Measurements from ENCODE around the gene SMOC2.

The SMOC2 gene

DNA sequence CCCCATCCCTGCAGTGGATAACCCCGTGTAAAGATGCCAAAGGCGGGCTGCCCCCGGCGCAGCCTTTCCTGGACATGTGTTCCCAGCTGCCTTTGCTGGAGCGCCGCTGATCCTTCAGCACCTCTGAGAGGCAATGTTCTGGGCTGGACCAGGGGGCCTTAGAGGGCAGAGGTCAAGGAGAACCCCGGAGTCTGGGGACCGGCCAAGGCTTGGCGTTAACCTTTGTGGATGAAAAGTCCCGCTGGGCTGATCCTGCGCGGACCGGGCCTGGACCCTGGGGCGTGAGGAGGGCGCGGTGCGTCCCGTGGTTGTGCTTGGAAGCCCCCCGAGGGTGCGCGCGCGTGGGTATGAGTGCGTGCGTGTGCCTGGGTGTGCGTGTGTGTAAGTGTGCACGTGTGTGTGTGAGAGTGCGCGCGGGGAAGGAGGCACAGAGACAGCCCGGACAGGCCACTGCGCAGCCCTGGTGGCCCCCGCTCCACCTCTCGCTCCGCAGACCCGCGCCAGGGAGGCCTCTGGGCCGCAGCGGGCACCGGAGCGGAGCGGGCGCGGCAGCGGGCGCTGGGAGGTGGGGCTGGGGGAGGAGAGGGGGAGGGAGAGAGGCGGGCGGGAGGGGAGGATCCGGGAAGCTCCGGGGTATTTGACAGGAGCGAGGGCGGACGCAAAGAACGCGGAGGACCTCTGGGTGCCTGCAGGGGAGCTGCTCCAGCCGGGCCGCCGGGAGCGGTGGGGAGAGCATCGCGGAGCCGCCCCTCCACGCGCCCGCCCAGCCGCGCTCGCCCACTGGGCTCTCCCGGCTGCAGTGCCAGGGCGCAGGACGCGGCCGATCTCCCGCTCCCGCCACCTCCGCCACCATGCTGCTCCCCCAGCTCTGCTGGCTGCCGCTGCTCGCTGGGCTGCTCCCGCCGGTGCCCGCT lies at the start of gene SMOC2:
Gene SMOC2 (plus strand): TSS at position 665 of the 914 bp plus-strand sequence. CDS start 187 bp downstream, at position 852.
- no peak for DNase-seq (ENCODE audit: low read depth in 3 of 3)

GRCh38 chr6:168393126-168393870 lies 47.7 kb upstream of the SMOC2 start:
- DNase-seq (ENCODE audit: low read depth in 3 of 3), result no peak

DNA sequence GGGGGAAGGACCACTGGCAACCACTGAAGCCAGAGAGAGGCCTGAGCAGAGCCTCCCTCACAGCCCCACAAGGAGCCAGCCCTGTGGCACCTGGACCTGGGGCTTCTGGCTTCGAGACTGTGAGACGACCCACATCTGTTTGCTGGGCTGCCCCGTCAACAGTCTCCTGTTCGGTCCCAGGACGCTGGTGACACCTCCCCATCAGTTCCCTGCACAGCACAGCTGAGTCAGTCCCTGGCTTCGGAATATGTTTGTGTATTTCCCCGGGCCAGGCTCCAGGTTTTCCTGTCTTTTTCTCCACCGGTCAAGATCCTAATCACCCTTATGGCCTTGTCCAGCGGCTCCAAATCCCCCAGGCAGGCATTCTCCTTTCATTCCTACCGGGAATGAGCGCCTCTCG lies 46.4 kb upstream of the SMOC2 start:
- DNase-seq (ENCODE audit: low read depth in 3 of 3), result no peak

DNA sequence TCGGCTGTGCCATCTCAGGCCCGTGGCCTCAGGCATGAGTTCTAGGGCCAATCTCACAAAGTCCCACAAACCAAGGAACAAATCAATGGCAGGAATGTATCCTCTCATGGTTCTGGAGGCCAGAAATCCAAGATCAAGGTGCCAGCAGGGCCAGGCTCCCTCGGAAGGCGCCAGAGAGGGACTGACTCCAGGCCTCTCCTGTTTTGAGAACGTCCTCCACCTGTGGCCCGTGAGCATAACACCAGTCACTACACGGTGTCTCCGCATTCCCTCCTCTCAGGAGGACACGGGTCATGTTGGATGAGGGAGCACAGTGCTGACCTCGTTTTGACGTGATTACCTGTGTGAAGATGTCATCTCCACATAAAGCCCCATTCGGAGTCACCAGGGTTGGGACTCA lies 45.0 kb upstream of the SMOC2 start:
- no peak for DNase-seq (ENCODE audit: low read depth in 3 of 3)

GRCh38 chr6:168396561-168396960 lies 44.4 kb upstream of the SMOC2 start:
- DNase-seq (ENCODE audit: low read depth in 3 of 3), result no peak

DNA sequence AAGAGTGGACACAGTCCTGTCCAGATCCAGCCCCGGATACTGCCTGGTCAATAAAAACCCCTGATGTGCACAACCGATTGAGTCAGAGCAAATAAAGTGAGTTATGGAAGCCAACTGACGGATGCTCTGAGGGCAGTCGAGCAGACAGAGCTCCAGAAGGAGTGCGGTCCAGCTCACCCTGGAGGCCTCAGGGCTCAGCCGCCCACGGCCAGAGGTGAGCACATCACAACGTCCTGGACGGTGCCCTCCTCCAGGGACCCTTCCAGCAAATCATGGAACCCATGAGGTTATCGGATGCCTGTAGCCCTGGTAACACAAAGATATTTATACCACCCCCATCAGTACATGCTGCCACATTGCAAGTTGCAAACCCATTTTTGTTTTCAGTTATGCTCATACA lies 44.0 kb upstream of the SMOC2 start:
- no peak for DNase-seq (ENCODE audit: low read depth in 3 of 3)

- no peak for DNase-seq (ENCODE audit: low read depth in 3 of 3)
These were observed 40.9 kb upstream of the SMOC2 start for GRCh38 chr6:168400037-168400436.

DNA sequence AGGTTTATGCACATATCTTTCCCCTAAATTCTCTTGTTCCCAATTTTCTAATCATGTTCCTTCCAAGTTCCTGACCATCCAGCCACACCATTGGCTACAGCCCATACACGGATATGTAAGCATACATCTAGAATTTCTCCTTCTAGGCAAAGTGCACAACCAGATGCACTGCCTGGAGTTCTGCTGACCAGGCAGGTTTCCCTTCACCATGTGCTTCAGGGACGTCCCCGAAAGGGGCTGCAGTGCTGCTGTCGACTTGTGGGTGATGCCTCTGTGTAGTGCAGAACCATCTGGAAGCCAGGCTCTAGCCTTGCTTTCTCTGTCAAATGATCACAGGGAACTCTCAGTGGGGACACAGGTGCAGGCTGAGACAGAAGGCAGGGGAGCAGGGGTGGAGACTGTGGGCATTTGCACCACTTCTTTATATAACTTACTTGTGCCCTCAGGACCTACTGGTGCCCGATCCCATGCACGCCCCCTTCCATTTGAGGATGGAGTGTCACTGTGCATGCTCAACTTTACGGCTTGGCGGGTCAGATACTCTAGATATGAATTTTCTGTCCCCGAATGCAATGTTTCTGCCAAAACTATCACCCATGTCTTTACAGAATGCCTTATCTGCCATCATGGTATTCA lies 37.5 kb upstream of the SMOC2 start:
- DNase-seq (ENCODE audit: low read depth in 3 of 3), result no peak

- no peak for DNase-seq (ENCODE audit: low read depth in 3 of 3)
These were observed 36.4 kb upstream of the SMOC2 start for GRCh38 chr6:168404560-168404959.

- DNase-seq (ENCODE audit: low read depth in 3 of 3), result no peak
These were observed 33.1 kb upstream of the SMOC2 start for GRCh38 chr6:168407842-168408241.

DNA sequence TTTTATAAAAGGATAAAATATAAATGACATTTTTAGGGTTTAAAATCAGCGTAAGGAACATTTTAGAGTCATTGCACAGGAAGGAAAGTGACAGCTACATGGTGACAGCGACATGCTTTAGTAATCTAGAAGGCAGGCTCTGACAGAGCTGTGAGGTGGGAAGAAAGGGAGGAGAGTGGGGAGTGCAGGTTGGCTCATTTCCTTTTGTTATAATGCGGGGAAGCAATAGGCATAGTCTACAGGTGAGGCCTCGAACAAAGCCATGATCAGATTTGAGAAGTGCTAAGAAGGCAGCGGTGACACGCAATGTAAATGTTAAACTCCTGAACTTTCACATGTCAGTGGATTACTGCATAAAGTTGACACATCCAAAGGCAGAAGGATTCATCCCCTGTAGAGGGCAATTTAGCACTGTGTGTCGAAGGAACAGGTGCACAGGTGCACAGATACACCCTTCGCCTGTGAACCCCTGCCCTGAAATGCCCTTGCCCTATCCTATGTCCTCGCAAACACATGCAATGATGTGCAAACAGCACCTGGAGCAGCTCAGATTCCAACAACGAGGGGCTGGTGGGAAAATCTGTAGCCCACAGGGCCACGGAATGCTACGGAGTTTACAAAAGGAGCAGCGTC lies 32.4 kb upstream of the SMOC2 start:
- DNase-seq (ENCODE audit: low read depth in 3 of 3), result no peak

DNA sequence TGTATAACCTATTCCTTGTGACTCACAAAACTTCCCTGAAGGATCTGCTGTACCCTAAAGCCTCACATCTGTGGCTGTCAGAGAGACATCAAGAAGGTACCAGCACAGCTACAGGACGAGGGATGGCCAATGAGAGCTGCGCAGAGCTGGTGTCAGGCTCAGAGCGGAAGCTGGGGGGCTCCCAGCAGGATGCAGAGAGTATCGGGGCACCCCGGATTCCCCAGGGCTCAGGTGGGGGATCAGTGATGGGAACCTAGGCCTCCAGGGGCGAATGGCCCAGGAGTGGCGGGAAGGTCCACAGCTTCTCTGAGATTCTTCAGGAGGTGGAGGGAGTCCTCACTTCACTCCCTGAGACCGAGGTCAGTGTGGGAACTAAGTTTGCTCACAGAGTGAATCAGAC lies 30.9 kb upstream of the SMOC2 start:
- no peak for DNase-seq (ENCODE audit: low read depth in 3 of 3)

GRCh38 chr6:168410554-168411011 lies 30.4 kb upstream of the SMOC2 start:
- no peak for DNase-seq (ENCODE audit: low read depth in 3 of 3)

- no peak for DNase-seq (ENCODE audit: low read depth in 3 of 3)
These were observed 29.9 kb upstream of the SMOC2 start for GRCh38 chr6:168411130-168411529.

DNA sequence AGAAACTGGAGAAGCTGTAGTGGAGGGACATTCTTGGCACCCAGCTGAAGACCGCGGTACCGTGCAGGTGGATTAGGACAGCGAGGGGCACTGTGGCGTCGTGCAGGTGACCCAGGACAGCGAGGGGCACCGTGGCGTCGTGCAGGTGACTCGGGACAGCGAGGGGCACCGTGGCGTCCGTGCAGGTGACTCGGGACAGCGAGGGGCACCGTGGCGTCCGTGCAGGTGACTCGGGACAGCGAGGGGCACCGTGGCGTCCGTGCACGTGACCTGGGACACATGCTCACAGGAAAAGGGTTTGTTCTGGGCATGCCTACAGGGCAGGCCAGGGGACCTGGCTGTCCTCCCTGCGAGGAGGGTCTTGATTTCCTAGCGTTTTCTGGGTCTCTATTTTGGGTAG lies 29.2 kb upstream of the SMOC2 start:
- DNase-seq (ENCODE audit: low read depth in 3 of 3), result no peak

DNA sequence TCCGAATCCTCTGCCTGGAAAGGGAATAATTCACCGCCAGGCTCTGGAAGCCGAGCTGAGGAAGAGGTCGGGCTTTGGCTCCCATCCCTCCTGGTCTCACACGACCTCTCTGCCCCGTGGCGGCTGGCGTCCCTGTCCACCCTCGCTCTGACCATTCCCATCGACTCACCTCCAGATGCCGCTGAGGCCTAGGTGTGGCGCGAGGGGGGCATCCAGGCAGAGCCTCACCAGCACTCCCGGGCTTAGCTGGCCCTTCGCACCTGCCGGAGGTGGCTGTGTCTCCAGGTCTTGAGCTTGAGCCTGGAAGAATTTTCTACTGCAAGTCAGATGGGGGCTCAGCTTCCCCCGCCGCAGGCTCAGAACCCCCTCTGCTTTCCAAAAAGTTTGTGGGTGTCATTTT lies 28.5 kb upstream of the SMOC2 start:
- DNase-seq (ENCODE audit: low read depth in 3 of 3), result no peak

GRCh38 chr6:168413018-168413720 lies 27.8 kb upstream of the SMOC2 start:
- DNase-seq (ENCODE audit: low read depth in 3 of 3), result no peak

DNA sequence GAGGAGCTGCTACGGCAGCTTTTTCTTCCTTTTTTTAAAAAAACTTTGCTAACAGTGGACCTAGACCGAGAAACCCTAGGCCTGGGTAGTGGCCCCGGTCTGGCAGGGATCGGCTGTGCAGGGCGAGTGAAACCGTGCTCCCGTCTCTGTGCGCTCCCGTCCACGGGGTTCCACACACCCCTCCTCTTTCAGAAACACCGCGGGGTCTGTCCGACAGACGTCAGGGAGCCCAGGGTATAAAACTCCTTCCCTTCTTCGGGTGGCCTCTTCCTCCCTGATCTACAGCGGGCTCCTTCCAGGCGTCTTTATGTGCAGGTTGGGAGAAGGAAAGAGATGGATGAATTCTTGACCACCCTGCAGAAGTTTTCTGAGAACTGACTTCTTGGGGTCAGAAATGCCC lies 27.1 kb upstream of the SMOC2 start:
- no peak for DNase-seq (ENCODE audit: low read depth in 3 of 3)

GRCh38 chr6:168414336-168415097 lies 26.5 kb upstream of the SMOC2 start:
- no peak for DNase-seq (ENCODE audit: low read depth in 3 of 3)
